Measurements from ENCODE around the gene IFNAR1. TPM values are rescaled to one million over a fixed set of nuclear protein-coding genes. Genes with fewer than 3 reads are reported as not detected.

Gene IFNAR1
- total and polyA plus RNA-seq, 2 of the 8 experiments (the other 6 are each of a cell fraction or from before 2014, with no cell fraction given), result 3.1 to 17.1 TPM

- TF ChIP-seq ZNF274 (IDR thresholded peaks at IDR 0.05; ENCODE audit: borderline replicate concordance, extremely low read depth, low read length), result no peak
These were observed 21.0 kb downstream of the IFNAR1 start (continued) for GRCh38 chr21:33345751-33346238.
